ENCODE measurements around the gene EXOC6.
A peak's percentile ranks its signal among the peaks of the same experiment; 100 is the strongest.

GRCh38 chr10:92965314-92965713 lies 117.0 kb downstream of the EXOC6 start:
- TF ChIP-seq, protein P1, sequence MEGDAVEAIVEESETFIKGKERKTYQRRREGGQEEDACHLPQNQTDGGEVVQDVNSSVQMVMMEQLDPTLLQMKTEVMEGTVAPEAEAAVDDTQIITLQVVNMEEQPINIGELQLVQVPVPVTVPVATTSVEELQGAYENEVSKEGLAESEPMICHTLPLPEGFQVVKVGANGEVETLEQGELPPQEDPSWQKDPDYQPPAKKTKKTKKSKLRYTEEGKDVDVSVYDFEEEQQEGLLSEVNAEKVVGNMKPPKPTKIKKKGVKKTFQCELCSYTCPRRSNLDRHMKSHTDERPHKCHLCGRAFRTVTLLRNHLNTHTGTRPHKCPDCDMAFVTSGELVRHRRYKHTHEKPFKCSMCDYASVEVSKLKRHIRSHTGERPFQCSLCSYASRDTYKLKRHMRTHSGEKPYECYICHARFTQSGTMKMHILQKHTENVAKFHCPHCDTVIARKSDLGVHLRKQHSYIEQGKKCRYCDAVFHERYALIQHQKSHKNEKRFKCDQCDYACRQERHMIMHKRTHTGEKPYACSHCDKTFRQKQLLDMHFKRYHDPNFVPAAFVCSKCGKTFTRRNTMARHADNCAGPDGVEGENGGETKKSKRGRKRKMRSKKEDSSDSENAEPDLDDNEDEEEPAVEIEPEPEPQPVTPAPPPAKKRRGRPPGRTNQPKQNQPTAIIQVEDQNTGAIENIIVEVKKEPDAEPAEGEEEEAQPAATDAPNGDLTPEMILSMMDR (IDR thresholded peaks at IDR 0.05; ENCODE audit: insufficient read depth, low read length), result peak; percentile 24
- TF ChIP-seq POLR2AphosphoS5 (IDR thresholded peaks at IDR 0.05; ENCODE audit: low read depth), result no peak
- TF ChIP-seq, protein P2, sequence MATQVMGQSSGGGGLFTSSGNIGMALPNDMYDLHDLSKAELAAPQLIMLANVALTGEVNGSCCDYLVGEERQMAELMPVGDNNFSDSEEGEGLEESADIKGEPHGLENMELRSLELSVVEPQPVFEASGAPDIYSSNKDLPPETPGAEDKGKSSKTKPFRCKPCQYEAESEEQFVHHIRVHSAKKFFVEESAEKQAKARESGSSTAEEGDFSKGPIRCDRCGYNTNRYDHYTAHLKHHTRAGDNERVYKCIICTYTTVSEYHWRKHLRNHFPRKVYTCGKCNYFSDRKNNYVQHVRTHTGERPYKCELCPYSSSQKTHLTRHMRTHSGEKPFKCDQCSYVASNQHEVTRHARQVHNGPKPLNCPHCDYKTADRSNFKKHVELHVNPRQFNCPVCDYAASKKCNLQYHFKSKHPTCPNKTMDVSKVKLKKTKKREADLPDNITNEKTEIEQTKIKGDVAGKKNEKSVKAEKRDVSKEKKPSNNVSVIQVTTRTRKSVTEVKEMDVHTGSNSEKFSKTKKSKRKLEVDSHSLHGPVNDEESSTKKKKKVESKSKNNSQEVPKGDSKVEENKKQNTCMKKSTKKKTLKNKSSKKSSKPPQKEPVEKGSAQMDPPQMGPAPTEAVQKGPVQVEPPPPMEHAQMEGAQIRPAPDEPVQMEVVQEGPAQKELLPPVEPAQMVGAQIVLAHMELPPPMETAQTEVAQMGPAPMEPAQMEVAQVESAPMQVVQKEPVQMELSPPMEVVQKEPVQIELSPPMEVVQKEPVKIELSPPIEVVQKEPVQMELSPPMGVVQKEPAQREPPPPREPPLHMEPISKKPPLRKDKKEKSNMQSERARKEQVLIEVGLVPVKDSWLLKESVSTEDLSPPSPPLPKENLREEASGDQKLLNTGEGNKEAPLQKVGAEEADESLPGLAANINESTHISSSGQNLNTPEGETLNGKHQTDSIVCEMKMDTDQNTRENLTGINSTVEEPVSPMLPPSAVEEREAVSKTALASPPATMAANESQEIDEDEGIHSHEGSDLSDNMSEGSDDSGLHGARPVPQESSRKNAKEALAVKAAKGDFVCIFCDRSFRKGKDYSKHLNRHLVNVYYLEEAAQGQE (IDR thresholded peaks at IDR 0.05; ENCODE audit: insufficient replicate concordance, low read depth), result no peak
- no peak for TF ChIP-seq SPI1 (IDR thresholded peaks at IDR 0.05; ENCODE audit: borderline replicate concordance, low read depth)

Measured in HL-60 (cell line).